H1 (cell line): Measurements from ENCODE around the gene ASIC2. TPM values are rescaled to one million over a fixed set of nuclear protein-coding genes. Genes with fewer than 3 reads are reported as not detected.

Source experiments
- CTCF ChIA-PET: fragments of 300-600 bp; sonication (Branson Sonifier 250); formaldehyde crosslinking; loops from one replicate; lab custom pipeline; 2021; ENCODE audit not compliant: partially characterized antibody; lab: Charles Lee
- POLR2A ChIA-PET: fragments of 300-600 bp; sonication (Branson Sonifier 250); formaldehyde crosslinking; loops from one replicate; lab custom pipeline; 2021; ENCODE audit warnings: inconsistent platforms; ENCODE audit not compliant: partially characterized antibody; lab: Charles Lee
- DNase-seq, 2 experiments: peaks; one replicate each; pipeline versions ENCODE4 v3.0.0 to v3.0.0-alpha.2; 2010 to 2022; ENCODE audit warnings: low spot score in 2 of 2, low read depth in 1 of 2, mixed read lengths in 1 of 2
- FAIRE-seq: peaks from 2 replicates; lab custom pipeline; 2011; peaks lifted over from hg19 to GRCh38; lab: Jason Lieb, UNC
- H2AFZ ChIP-seq: 2 replicates; pipeline ENCODE4 v1.8.1; 2012; ENCODE audit warnings: low read length, inconsistent platforms
- H2AK5ac ChIP-seq: 2 replicates; pipeline ENCODE4 v1.6.1; 2013; ENCODE audit warnings: low read depth, low read length
- H2BK120ac ChIP-seq: replicated peaks from 2 replicates; pipeline ENCODE3; 2013; ENCODE audit warnings: low read depth, low read length, inconsistent platforms
- H2BK12ac ChIP-seq: 2 replicates; pipeline ENCODE4 v1.6.1; 2013; ENCODE audit warnings: low read depth, low read length
- H2BK15ac ChIP-seq: 2 replicates; pipeline ENCODE4 v1.6.1; 2013; ENCODE audit warnings: low read length
- H2BK20ac ChIP-seq: 2 replicates; pipeline ENCODE4 v1.6.1; 2013; ENCODE audit warnings: low read length
- H2BK5ac ChIP-seq: 2 replicates; pipeline ENCODE4 v1.6.1; 2013; ENCODE audit warnings: low read depth, low read length
- H3K14ac ChIP-seq: 2 replicates; pipeline ENCODE4 v1.6.1; 2013; ENCODE audit warnings: inconsistent platforms; ENCODE audit not compliant: insufficient read length
- H3K18ac ChIP-seq: 2 replicates; pipeline ENCODE4 v1.6.1; 2013; ENCODE audit warnings: low read length; ENCODE audit errors: extremely low read depth
- H3K23ac ChIP-seq: 2 replicates; pipeline ENCODE4 v1.6.1; 2013; ENCODE audit warnings: inconsistent platforms; ENCODE audit not compliant: insufficient read length
- H3K23me2 ChIP-seq: 2 replicates; pipeline ENCODE4 v1.6.1; 2013; ENCODE audit warnings: low read depth, low read length
- H3K27ac ChIP-seq: 2 replicates; pipeline ENCODE4 v1.6.1; 2011; ENCODE audit warnings: low read depth, low read length, inconsistent platforms
- H3K27me3 ChIP-seq, 4 experiments: replicated peaks in 1 of 4; 1 replicate in 1 of 4; 2 replicates in 3 of 4; pipeline versions ENCODE4 v1.6.1 to v1.8.1; 2011 to 2013; ENCODE audit warnings: low read length in 3 of 4, mild to moderate bottlenecking in 3 of 4, inconsistent platforms in 2 of 4, mixed read lengths in 2 of 4, moderate library complexity in 1 of 4; ENCODE audit not compliant: control insufficient read depth in 3 of 4, insufficient read depth in 3 of 4; ENCODE audit errors: extremely low read depth in 1 of 4
- H3K36me3 ChIP-seq, 4 experiments: 2 replicates each; pipeline versions ENCODE4 v1.6.1 to v1.8.1; 2011 to 2013; ENCODE audit warnings: mild to moderate bottlenecking in 4 of 4, low read length in 3 of 4, moderate library complexity in 2 of 4, control low read depth in 1 of 4, inconsistent platforms in 1 of 4; ENCODE audit not compliant: insufficient read depth in 4 of 4, control insufficient read depth in 2 of 4
- H3K4ac ChIP-seq: replicated peaks from 2 replicates; pipeline ENCODE3; 2013; ENCODE audit warnings: low read length, low read depth, mixed read lengths, inconsistent platforms; ENCODE audit not compliant: insufficient read length
- H3K4me1 ChIP-seq, 4 experiments: replicated peaks in 1 of 4; 1 replicate in 1 of 4; 2 replicates in 3 of 4; pipeline versions ENCODE4 v1.6.1 to v1.8.1; 2011 to 2013; ENCODE audit warnings: low read length in 3 of 4, inconsistent platforms in 2 of 4, mixed read lengths in 1 of 4; ENCODE audit not compliant: insufficient read depth in 4 of 4, control insufficient read depth in 3 of 4
- H3K4me2 ChIP-seq, 2 experiments: 2 replicates each; pipeline versions ENCODE4 v1.6.1 to v1.8.1; 2011 to 2013; ENCODE audit warnings: low read depth in 2 of 2, low read length in 2 of 2, control low read depth in 1 of 2, inconsistent platforms in 1 of 2, mild to moderate bottlenecking in 1 of 2; ENCODE audit not compliant: insufficient read depth in 1 of 2
- H3K4me3 ChIP-seq, 4 experiments: fragments of 200-600, 300-600 bp in 1 of 4; sonication (generic), shearing (Covaris generic), sonication (Bioruptor Twin) in 1 of 4; 2 replicates each; pipeline versions ENCODE4 v1.5.1 to v1.8.1; 2011 to 2016; ENCODE audit warnings: low read length in 4 of 4, low read depth in 3 of 4, control low read depth in 2 of 4, inconsistent platforms in 2 of 4, mild to moderate bottlenecking in 2 of 4, mixed read lengths in 1 of 4, moderate library complexity in 1 of 4; ENCODE audit not compliant: insufficient read depth in 2 of 4; ENCODE audit errors: extremely low read depth in 1 of 4
- H3K56ac ChIP-seq: replicated peaks from 2 replicates; pipeline ENCODE3; 2013; ENCODE audit warnings: low read depth, mild to moderate bottlenecking, mixed read lengths, low read length, inconsistent platforms; ENCODE audit not compliant: insufficient read length
- H3K79me1 ChIP-seq: 2 replicates; pipeline ENCODE4 v1.6.1; 2013; ENCODE audit warnings: low read depth, low read length, control low read depth
- H3K79me2 ChIP-seq, 2 experiments: 2 replicates each; pipeline versions ENCODE4 v1.6.1 to v1.8.1; 2012 to 2013; ENCODE audit warnings: low read length in 2 of 2, mild to moderate bottlenecking in 2 of 2, inconsistent platforms in 1 of 2; ENCODE audit not compliant: insufficient read depth in 2 of 2, control insufficient read depth in 1 of 2
- H3K9ac ChIP-seq, 4 experiments: replicated peaks in 1 of 4; 1 replicate in 1 of 4; 2 replicates in 3 of 4; pipeline versions ENCODE4 v1.6.1 to v1.8.1; 2011 to 2013; ENCODE audit warnings: low read depth in 3 of 4, low read length in 3 of 4, control low read depth in 2 of 4, mild to moderate bottlenecking in 2 of 4, moderate library complexity in 2 of 4, inconsistent platforms in 1 of 4; ENCODE audit errors: extremely low read depth in 1 of 4
- H3K9me3 ChIP-seq, 2 experiments: 2 replicates each; pipeline versions ENCODE4 v1.6.1 to v1.8.1; 2012 to 2013; ENCODE audit warnings: mild to moderate bottlenecking in 2 of 2, moderate library complexity in 2 of 2, control low read depth in 1 of 2, inconsistent platforms in 1 of 2, low read depth in 1 of 2, low read length in 1 of 2, mixed read lengths in 1 of 2; ENCODE audit not compliant: insufficient read depth in 2 of 2
- H4K20me1 ChIP-seq, 2 experiments: replicated peaks in 1 of 2; 2 replicates each; pipeline versions ENCODE3 to v1.8.1; 2011 to 2013; ENCODE audit warnings: inconsistent platforms in 2 of 2, low read length in 2 of 2, mild to moderate bottlenecking in 1 of 2; ENCODE audit not compliant: insufficient read depth in 2 of 2, control insufficient read depth in 1 of 2
- H4K5ac ChIP-seq: 2 replicates; pipeline ENCODE4 v1.6.1; 2013; ENCODE audit warnings: low read length, low read depth, mixed read lengths, inconsistent platforms; ENCODE audit not compliant: insufficient read length
- H4K8ac ChIP-seq: 2 replicates; pipeline ENCODE4 v1.8.0; 2013; ENCODE audit warnings: mild to moderate bottlenecking, moderate library complexity, low read length, inconsistent platforms; ENCODE audit not compliant: insufficient read depth; ENCODE audit errors: extremely low read depth
- H4K91ac ChIP-seq: replicated peaks from 2 replicates; pipeline ENCODE3; 2013; ENCODE audit warnings: low read length, mixed read lengths, inconsistent platforms; ENCODE audit not compliant: insufficient read length
- CHD1 ChIP-seq: IDR thresholded peaks from 2 replicates; pipeline ENCODE4 v1.6.1; 2012; ENCODE audit warnings: low read depth, low read length, improper control_type of control experiment
- CREB1 ChIP-seq: IDR thresholded peaks from 2 replicates; pipeline ENCODE4 v1.6.1; 2012; ENCODE audit warnings: inconsistent platforms
- GTF2F1 ChIP-seq: IDR thresholded peaks from 2 replicates; pipeline ENCODE4 v1.6.1; 2012; ENCODE audit warnings: low read depth, low read length, improper control_type of control experiment, borderline replicate concordance
- JUND ChIP-seq: IDR thresholded peaks from 2 replicates; pipeline ENCODE4 v1.6.1; 2011; ENCODE audit warnings: mild to moderate bottlenecking, improper control_type of control experiment, low read length
- KDM4A ChIP-seq: IDR thresholded peaks from one replicate; pipeline ENCODE4 v1.7.1; 2012; ENCODE audit warnings: low read depth, mild to moderate bottlenecking, moderate library complexity, low read length, inconsistent platforms; ENCODE audit not compliant: severe bottlenecking
- RAD21 ChIP-seq, 2 experiments: IDR thresholded peaks in 1 of 2; conservative IDR thresholded peaks in 1 of 2; 2 replicates each; pipeline ENCODE4 v1.6.1; 2011; ENCODE audit warnings: low read depth in 2 of 2, low read length in 2 of 2, improper control_type of control experiment in 1 of 2, inconsistent platforms in 1 of 2, mild to moderate bottlenecking in 1 of 2, moderate library complexity in 1 of 2
- RNF2 ChIP-seq: fragments of 200-900, 300-1000 bp; sonication (generic); IDR thresholded peaks from 2 replicates; pipeline ENCODE4 v1.7.1; 2016; ENCODE audit warnings: borderline replicate concordance, low read depth, mild to moderate bottlenecking, antibody characterized with exemption, low read length; ENCODE audit not compliant: poor library complexity, severe bottlenecking; ENCODE audit errors: missing control alignments
- TEAD4 ChIP-seq: IDR thresholded peaks from 2 replicates; pipeline ENCODE4 v1.6.1; 2012; ENCODE audit warnings: low read depth, low read length, inconsistent platforms, mixed read lengths
- WGBS, 2 experiments: shearing (Covaris generic) in 1 of 2; methylation state at CpG; one replicate each; pipeline versions ENCODE4 v1.1.6 to v1.1.7; 2013 to 2015; ENCODE audit warnings: low lambda C conversion rate in 2 of 2, mixed read lengths in 2 of 2, inconsistent platforms in 1 of 2, low coverage in 1 of 2, missing lambda C conversion rate in 1 of 2; ENCODE audit not compliant: insufficient replicate concordance in 2 of 2, insufficient coverage in 1 of 2, insufficient read length in 1 of 2; ENCODE audit errors: extremely low coverage in 1 of 2, missing lambda C conversion rate in 1 of 2; 5-methylcytosine and 5-hydroxymethylcytosine counted together
- polyA plus RNA-seq, 7 experiments: library from polyadenylated mRNA; depleted of rRNA in 3 of 7; stranded (reverse) in 5 of 7; unstranded in 2 of 7; fragments of >200 nt in 5 of 7; fragments of 200-250 nt in 2 of 7; gene quantifications; 1 replicate in 5 of 7; 2 replicates in 1 of 7; 4 replicates in 1 of 7; pipeline versions ENCODE4 v1.2.1 to v1.2.3, GENCODE V29; 2011 to 2013; ENCODE audit warnings: missing spikeins in 2 of 7, mixed read lengths in 2 of 7
- total RNA-seq: library from RNA; stranded (reverse); fragmentation: NEBNext Ultra II Directional; extraction: Animal tissue kit (Norgen Biotek cat#: 25700); gene quantifications from 2 replicates; pipeline ENCODE4 v1.2.1, GENCODE V29; 2021
- TF ChIP-seq, protein P1 (sequence below): IDR thresholded peaks from 2 replicates; pipeline ENCODE4 v1.6.1; 2011; ENCODE audit warnings: low read length, improper control_type of control experiment
- TF ChIP-seq, protein P2 (sequence below), 3 experiments: IDR thresholded peaks; 1 replicate in 2 of 3; 2 replicates in 1 of 3; pipeline versions ENCODE4 v1.5.1 to v1.6.1; 2011; ENCODE audit warnings: low read length in 3 of 3, mild to moderate bottlenecking in 3 of 3, inconsistent platforms in 2 of 3, low read depth in 1 of 3, moderate library complexity in 1 of 3; ENCODE audit not compliant: insufficient read depth in 1 of 3; ENCODE audit errors: control extremely low read depth in 1 of 3

ASIC2 gene
- total and polyA plus RNA-seq, 2 of the 8 experiments (the other 6 are each of a cell fraction or from before 2014, with no cell fraction given) = 0.86 to 1.2 TPM

DNA sequence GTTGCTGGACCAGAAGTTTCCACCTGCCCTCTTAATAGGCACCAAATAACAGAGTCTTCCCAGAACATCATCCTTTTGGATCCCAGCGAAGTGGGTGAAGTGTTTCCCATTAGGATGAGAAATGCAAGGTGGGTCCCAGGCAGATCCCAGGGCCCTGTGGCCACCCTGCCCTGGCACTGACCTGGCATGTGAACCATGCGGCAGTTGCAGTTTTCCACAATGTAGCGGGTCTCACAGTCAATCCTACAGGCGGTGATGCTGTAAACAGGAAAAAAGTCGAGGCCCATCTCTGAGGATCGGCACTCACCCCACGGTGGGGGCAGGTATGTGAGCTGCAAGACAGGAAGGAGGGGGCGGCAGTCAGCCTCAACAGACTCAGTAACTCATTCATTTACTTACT is 265.0 kb downstream of the ASIC2 start:
- Histone ChIP-seq H3K4ac (no peak overlapping the region), H3K14ac (no peak overlapping the region), H3K79me1 (no peaks in the 10 kb centered on the region), H4K8ac (no peak overlapping the region), H2BK12ac (no peak overlapping the region), H2BK5ac (no peak overlapping the region), H4K20me1 (no peaks in the 10 kb centered on the region), H3K4me1 (peaks cover 0 to 12% (median 2%) of the 10 kb centered on the region in 4 experiments; a peak in 4 of 7 replicates), H3K9ac (no peak overlapping the region), H2BK120ac (no peak overlapping the region), H3K36me3 (no peaks in the 10 kb centered on the region), H3K27me3 (no peaks in the 10 kb centered on the region; a peak in 2 of 7 replicates), H4K5ac (no peak overlapping the region), H3K23ac (no peak overlapping the region), H3K56ac (no peak overlapping the region), H3K27ac (no peak overlapping the region), H3K79me2 (no peaks in the 10 kb centered on the region), H4K91ac (no peak overlapping the region), H3K18ac (no peak overlapping the region), H3K9me3 (no peaks in the 10 kb centered on the region), H2BK20ac (no peak overlapping the region), H3K23me2 (no peaks in the 10 kb centered on the region; the same call in 1 of the 2 replicates), H2AK5ac (no peak overlapping the region), H3K4me2 (no peak overlapping the region), H3K4me3 (no peak overlapping the region), H2AFZ (no peak overlapping the region), H2BK15ac (no peak overlapping the region)
- CTCF ChIA-PET = interaction anchor here (0.5 to 1.5 kb wide), 2 partner anchors 10 to 1396 kb away, joined by 4 to 8 read pairs; no protein-coding TSS in a partner anchor
- POLR2A ChIA-PET = no interaction called here
- DNase-seq (no peak), FAIRE-seq (no peak)
- WGBS, 2 experiments = 93% methylated on average over 8 of the region's 8 CpGs; no CpG with 5 or more reads in 1 of the 2 experiments
- TF ChIP-seq RAD21 (IDR thresholded peaks at IDR 0.05 in 1 of 2, conservative IDR thresholded peaks at IDR 0.05 in 1 of 2; ENCODE audit: low read depth in 2 of 2, low read length in 2 of 2) (no peak), CREB1 (no peak), TEAD4 (no peak), JUND (no peak), CHD1 (no peak), GTF2F1 (no peak), RNF2 (no peak), KDM4A (no peak)
- TF ChIP-seq, protein P1, sequence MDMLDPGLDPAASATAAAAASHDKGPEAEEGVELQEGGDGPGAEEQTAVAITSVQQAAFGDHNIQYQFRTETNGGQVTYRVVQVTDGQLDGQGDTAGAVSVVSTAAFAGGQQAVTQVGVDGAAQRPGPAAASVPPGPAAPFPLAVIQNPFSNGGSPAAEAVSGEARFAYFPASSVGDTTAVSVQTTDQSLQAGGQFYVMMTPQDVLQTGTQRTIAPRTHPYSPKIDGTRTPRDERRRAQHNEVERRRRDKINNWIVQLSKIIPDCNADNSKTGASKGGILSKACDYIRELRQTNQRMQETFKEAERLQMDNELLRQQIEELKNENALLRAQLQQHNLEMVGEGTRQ = no peak
- TF ChIP-seq, protein P2, sequence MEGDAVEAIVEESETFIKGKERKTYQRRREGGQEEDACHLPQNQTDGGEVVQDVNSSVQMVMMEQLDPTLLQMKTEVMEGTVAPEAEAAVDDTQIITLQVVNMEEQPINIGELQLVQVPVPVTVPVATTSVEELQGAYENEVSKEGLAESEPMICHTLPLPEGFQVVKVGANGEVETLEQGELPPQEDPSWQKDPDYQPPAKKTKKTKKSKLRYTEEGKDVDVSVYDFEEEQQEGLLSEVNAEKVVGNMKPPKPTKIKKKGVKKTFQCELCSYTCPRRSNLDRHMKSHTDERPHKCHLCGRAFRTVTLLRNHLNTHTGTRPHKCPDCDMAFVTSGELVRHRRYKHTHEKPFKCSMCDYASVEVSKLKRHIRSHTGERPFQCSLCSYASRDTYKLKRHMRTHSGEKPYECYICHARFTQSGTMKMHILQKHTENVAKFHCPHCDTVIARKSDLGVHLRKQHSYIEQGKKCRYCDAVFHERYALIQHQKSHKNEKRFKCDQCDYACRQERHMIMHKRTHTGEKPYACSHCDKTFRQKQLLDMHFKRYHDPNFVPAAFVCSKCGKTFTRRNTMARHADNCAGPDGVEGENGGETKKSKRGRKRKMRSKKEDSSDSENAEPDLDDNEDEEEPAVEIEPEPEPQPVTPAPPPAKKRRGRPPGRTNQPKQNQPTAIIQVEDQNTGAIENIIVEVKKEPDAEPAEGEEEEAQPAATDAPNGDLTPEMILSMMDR (IDR thresholded peaks at IDR 0.05; ENCODE audit: control extremely low read depth in 1 of 3, insufficient read depth in 1 of 3, low read depth in 1 of 3, low read length in 3 of 3) = no peak
